NOMO-1 (cell line): Measurements from ENCODE around the gene STAP2.
"Not testable (repeated sequence)": the region's sequence is repeated elsewhere in the genome, so short reads cannot be mapped to it uniquely, and the experiment has no call there.

Experiments
- DNase-seq, 2 experiments: peaks; one replicate each; lab custom pipeline; 2025; ENCODE audit not compliant: unreplicated experiment in 2 of 2; lab: John Stamatoyannopoulos, UW

Gene STAP2

DNA sequence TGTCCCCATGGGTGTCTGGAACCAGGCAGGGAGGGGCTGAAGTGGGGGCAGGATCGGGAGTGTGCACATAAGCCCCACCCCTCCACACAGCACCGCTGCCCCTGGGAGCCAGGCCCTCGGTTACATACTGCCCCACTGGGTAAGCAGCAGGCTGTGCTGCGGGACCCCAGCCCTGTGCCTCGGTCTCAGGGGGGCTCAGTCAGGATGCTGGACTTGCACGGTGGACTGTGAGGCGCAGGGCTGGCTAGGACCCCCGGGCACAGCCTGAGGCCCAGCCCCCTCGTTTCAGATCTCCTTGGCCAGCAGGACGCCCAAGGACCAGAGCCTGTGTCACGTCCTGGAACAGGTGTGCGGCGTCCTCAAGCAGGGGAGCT lies 21.0 kb upstream of the STAP2 start:
- DNase-seq, result no peak

- no peak for DNase-seq
Measured at GRCh38 chr19:4358709-4359626, 20.3 kb upstream of the STAP2 start.

DNA sequence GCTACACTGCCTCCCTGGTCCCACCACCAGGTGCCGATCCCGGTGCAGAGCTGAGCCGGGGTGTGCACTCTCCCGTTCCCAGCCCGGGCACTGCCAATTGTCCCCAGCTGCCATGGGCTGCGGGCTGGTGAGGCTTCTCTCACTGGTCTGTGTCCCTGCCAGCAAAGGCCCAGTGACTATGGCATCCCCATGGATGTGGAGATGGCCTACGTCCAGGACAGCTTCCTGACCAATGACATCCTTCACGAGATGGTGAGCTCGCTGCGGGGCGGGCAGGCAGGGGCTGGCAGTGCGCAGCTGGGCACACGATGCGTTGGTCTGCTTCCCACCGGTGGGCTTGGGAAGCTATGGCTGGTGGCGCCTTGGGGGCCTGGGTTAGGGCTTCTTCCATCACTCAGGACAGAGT lies 19.3 kb upstream of the STAP2 start:
- DNase-seq, result no peak

DNA sequence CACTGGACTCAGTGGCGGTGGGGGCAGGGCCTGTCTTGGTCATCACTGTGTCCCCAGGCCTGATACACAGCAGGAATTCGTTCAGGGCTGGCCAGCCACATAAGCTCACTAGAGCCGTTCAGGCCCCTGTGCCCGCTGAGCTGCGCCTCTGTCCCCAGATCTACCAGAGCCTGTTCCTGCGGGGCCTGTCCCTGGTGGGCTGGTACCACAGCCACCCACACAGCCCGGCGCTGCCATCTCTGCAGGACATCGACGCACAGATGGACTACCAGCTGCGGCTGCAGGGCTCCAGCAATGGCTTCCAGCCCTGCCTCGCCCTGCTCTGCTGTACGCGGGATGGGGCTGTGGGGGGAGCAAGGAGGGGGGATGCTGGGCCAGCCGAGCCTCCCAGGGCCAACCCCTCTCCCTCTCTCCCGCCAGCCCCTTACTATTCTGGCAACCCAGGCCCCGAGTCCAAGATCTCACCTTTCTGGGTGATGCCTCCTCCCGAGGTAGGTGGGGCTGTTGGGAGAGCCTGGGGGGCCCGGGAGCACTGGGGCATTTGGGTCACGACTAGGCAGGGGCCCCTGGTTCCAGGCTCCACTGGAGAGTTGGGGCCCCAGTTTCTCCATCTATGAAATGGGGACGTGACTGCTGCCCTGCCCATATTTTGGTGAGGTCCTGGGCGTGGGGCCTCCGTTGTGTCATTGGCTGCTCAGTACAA lies 18.6 kb upstream of the STAP2 start:
- no peak for DNase-seq

DNA sequence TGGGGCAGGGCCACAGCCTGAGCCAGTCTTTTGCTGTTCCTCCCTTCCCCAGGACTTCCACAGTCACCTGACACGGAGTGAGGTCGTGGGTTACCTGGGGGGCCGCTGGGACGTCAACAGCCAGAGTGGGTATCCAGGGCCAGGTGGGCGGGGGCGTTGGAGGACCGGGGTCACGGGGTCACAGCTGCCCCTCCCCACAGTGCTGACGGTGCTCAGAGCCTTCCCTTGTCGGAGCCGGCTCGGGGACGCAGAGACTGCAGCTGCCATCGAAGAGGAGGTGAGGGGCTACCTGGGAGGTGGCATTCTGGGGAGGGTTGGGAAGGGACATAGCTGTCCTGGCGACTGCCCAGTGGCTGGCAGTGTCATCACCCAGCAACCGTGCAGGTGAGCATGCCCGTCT lies 16.3 kb upstream of the STAP2 start:
- DNase-seq, result no peak

- no peak for DNase-seq
Measured at GRCh38 chr19:4354282-4354681, 15.7 kb upstream of the STAP2 start.

GRCh38 chr19:4352701-4353121 lies 14.1 kb upstream of the STAP2 start:
- DNase-seq, result peak; percentile 25 to 44

DNA sequence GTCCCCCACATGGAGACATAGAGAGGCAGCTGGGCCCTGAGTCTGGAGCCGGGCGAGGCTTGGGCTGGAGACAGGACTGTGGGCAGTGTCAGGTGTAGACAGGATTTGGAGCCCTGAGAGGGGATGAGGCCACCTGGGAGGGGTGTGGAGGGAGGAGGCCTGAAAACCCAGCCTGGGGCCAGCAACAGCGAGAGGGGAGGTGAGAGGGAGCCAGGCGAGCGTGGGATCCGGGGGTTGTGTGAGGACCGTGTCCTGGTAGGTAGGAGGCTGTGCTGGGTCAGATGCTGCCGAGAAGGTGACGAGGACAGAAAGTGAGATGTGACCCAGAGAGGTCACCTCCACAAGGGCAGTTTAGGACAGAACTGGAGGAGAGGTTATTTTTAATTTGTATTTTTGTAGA lies 12.1 kb upstream of the STAP2 start:
- DNase-seq, result no peak

- DNase-seq, result no peak
Measured at GRCh38 chr19:4350111-4350510, 11.5 kb upstream of the STAP2 start.

DNA sequence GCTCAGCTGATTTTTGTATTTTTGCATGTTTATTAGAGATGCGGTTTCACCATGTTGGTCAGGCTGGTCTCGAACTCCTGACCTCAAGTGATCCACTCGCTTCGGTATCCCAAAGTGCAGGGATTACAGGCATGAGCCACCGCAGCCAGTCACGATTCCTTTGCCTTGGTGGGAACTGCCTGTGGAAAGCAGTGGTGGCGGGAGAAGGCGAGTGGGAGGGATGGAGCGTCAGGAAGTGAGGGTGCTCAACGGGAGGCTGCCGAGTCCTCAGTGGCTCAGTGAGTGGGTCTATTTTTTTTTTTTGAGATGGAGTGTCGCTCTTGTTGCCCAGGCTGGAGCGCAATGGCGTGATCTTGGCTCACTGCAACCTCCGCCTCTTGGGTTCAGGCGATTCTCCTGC lies 10.6 kb upstream of the STAP2 start:
- not testable (repeated sequence) for DNase-seq

DNA sequence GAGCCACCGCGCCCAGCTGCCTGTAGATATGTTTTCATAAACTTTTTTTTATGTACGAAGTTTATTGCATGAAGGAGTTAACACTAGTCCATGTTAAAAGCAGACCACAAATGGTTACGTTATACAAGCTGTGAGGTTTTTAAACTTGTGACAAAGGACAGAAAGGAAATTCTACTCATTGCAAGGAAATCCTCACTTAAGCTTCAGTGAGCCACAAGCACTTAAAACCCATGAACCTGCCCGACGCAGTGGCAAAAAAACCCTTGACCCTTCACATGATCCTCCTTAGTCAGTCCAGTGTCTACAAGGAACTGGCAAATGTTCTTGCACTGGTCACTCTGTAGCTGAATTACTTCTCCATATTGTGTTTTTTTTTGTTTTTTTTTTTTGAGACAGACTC lies 8.9 kb upstream of the STAP2 start:
- no peak for DNase-seq

DNA sequence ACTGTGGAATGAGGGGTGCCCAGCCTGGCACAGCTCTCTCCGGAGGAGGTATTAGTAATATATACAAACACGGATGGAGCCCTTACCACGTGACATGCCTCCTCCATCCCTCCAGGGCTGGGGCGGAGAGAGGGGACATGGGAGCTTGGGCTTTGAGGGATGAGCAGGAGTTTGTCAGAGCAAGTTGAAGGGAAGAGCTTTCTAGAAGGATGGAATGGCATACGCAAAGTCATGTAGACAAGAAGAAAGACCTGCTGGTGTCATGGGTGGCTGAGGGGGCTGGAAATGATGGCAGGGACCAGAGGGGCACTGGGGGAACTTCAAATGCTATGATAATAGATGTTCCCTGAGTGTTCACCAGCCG lies 7.4 kb upstream of the STAP2 start:
- DNase-seq, result no peak

DNA sequence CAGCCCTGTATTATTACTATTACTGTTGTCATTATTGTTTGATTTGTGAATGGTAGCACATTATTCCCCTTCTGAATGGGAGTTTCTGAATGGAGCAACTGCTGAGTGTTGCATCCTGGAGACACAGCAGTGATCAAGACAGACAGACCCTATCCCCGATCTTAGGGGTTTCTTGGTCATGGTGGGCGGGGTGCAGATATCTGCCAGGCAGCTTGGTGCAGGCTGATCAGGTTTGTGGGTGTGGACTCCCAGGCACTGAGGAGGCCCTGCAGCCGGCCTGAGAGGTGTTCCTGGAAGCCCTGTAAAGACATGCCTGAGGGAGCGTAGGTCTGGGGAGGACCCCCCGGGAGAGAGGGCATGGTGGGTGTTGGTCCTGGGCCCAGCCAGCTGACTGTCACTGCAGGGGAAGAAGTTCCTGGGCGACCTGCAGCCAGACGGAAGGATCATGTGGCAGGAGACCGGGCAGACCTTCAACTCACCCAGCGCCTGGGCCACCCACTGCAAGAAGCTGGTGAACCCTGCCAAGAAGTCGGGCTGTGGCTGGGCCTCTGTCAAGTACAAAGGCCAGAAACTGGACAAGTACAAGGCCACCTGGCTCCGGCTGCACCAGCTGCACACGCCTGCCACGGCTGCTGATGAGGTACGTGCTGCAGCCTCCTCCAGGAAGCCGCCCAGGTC lies 6.9 kb upstream of the STAP2 start:
- DNase-seq, result no peak

GRCh38 chr19:4343370-4344307 lies 5.0 kb upstream of the STAP2 start, which contains the start of gene MPND:
MPND (plus strand) TSS chr19:4343562; CDS start chr19:4343594, 32 bp downstream.
- peak; percentile 82 to 85 for DNase-seq

DNA sequence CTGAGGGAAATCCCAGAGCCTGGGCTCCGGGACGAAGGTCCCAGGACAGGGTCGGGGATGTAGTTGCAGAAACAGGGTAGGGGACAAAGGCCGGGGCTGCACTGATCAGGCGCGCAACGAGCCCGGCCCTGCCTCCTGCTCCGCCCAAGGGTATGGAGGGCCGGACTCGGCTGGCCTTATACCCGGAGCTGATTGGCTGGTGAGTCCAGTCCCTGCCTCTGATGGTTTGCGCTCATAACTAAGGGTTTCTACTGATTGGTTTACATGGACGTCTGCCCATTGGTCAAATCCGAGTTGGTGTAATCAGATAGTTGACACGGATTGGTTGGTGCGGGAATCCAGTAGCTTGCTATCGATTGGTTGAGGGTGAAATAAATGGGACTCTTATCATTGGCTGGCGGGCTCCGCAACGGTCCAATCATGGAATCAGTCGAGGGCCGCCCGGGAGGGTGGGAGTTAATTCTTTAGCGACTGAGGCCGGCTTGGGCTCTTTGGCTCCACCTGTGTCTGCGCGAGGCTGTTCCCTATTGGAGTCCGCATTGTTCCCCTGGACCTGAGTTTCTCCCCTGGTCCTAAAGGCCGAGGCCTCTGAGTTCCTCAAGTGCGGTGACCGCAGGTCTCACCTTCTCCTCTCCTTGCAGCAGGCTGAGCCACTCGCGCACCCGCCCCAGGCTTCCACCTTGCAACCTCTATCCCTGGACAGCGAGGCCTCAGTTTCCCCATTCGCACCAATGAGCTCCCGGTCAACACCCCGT lies 4.2 kb upstream of the STAP2 start:
- DNase-seq, result peak; percentile 99

DNA sequence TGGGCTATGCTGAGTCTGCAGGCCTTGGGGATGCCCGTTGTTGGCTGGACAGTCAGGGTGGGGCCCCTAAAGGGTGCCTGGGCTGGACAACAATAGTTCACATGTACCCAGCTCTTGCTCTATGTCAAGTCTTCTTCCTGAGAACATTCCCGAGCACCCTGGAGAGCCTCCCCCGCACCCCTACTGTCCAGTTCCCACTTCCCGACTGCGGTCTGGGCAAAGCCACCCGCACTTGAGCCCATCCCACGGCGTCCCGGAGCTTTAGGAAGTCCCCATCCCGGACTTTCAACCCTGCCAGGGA lies 3.6 kb upstream of the STAP2 start:
- no peak for DNase-seq

- no peak for DNase-seq
Measured at GRCh38 chr19:4337906-4338440, 654 bp downstream of the STAP2 start.

- no peak for DNase-seq
Measured at GRCh38 chr19:4334929-4335570, 3.6 kb downstream of the STAP2 start.

- no peak for DNase-seq
Measured at GRCh38 chr19:4329858-4330257, 8.8 kb downstream of the STAP2 start.
